NCI-H2081 (cell line): ENCODE data around the gene RABGGTA.
"Not testable (repeated sequence)": the region's sequence is repeated elsewhere in the genome, so short reads cannot be mapped to it uniquely, and the experiment has no call there.

ENCODE experiments used
- DNase-seq, 2 experiments: peaks; one replicate each; lab custom pipeline; 2025; lab: John Stamatoyannopoulos, UW

Gene RABGGTA

DNA sequence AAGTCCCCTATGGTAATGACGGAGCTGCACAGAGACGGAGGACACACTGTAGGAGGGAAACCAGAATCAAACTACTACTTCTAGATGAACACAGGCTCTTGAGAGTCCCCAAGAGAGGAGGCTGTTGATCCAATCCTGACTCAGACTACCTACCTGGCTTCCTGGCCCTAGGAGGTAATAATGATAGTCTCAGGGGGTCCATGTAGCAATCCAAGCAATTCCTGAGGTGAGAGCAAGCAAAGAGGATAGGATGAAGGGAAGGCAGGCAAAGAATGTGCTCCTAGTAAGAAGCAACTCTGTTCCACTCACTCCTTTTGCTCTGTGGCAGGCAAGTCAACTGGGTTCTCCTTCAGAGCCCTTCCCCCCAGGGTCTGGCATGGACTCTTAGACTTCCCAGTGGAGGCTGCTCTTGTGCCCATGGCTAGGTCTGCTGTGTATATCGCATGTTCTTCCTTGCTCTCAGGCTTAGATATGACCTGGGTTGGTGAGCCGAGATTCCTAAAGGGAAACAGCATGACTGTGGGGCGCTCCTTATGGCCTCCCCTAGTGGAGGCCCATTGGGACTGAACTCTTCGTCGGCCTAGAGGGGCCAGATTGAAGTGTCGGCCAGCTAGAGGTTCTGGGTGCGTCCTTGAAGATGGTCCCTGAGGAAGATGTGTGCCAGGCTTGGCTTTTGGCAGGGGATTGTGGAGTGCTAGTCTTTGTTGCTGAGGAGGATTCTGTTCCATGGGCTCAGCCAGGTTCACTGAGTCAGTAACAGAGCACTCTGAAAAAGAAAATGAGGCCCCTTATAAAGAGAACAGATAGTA, 31.1 kb downstream of the RABGGTA start:
- DNase-seq, result no peak

DNA sequence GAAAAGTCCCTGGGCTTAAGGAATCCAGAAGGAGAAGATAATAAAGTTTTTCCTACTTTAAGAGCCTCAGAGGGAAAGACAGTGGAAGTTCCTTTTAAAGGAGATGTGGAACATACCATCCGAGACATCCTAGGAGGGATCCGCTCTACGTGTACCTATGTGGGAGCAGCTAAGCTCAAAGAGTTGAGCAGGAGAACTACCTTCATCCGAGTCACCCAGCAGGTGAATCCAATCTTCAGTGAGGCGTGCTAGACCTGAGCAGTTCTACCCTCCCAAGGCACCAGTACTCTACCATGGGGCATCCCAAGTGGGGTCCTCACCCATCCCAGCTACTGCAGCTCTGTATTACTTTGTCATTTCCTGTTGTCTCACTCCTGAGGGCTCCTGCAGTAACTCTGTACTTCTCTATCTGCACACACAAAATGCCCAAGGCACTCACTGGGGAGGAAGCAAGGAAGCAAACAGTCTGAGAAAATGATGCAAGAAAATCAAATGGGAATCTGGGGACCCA, 32.8 kb downstream of the RABGGTA start:
- DNase-seq, result no peak

DNA sequence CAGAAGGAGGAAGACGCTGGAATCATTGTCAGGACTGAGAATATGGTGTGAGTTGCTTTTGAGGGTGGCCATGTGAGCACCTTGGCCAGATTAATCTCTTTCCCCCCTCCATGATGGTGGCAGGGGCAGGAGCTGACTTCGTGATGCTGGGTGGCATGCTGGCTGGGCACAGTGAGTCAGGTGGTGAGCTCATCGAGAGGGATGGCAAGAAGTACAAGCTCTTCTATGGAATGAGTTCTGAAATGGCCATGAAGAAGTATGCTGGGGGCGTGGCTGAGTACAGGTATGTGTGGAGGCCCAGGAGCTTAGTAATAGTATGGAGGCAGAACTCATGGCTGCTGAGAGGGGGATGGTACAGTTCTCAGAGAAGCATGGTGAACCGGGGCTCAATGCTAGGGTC, 33.3 kb downstream of the RABGGTA start:
- no peak for DNase-seq

DNA sequence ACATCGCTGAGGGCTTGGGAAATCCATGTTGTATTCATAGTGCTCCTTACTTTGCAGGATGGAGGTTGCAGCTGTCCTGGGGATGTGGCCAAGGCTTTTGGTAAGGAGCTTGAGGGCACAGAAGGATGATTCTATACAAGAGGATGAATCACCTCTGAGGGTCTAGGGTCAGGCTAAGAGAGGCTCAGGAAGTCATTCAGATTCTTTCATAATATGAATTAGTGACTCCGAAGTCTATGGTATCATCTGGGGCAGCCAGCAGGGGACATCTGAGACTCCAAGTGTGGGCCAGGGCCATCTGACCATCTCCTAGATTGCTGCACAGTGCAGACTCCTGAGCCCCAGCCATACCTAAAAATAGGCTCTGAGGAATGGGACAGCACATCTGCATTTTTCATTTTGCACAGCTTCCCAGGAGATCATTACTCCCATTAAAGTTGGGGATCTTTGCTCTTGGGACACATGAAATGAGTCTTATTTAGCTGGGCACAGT, 33.9 kb downstream of the RABGGTA start:
- no peak for DNase-seq

DNA sequence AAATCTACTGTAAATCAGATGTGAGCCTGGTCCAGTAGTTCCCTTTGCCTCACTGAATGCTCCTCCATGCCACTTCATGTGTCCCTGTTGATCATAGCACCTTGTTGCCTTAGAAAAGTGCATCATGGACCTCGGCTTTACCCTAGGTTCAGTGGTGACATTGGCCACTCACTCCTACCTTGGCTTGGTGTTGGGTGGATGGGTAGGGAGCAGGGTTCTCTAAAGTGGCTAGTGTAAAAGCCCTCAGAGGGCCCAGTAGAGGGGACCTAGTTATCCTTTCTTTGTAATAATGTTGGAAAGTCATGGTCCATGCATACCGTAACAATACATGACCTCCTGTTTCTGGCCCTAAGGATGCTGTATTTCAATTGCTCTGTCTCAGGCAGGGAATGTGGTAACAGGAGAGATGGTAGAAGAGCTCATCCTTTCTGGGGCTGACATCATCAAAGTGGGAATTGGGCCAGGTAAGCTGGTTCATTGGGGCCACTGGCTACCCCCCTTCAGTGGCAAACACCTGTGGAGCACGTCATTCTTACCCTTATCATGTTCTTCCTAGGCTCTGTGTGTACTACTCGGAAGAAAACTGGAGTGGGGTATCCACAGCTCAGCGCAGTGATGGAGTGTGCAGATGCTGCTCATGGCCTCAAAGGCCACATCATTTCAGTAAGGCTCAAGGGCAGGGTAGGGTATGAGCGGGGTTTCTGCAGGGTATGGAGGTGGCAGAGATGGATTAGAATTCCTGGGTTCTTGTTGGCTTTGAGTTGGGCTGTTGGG, 34.5 kb downstream of the RABGGTA start:
- DNase-seq, result no peak

DNA sequence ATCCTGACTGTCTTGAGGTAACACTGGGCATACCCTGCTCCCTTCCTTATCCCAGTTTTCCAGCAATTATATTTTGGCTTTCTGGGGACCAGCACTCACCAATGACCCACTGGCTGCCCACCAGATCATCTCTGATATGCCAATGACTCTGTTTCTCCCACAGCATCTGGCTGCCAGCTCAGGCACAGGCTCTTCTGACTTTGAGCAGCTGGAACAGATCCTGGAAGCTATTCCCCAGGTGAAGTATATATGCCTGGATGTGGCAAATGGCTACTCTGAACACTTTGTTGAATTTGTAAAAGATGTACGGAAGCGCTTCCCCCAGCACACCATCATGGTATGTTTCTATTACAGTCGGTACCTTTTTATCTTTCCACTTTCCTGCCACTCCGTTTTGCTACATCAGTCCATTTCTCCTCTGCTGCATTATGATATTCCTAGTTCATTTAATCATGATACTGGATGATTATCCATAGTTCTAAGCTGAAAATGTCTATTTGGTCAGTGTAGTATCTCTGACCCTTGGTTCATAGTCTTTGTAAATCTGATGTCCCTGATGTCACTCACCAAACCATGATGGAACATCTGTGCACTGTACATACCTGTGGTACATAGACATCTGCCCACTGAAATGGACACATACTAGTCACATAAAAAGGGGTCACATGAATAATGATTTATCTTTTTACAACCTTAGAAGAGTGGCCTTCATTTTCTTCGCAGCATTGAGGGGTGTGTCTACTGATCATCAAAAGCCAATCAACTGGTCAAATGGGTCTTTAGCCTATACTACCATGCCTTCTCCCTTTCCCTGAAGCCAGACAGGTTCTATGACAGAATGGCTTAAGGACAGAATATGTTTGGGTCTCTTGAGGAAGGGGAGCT, 35.4 kb downstream of the RABGGTA start:
- DNase-seq, result no peak

DNA sequence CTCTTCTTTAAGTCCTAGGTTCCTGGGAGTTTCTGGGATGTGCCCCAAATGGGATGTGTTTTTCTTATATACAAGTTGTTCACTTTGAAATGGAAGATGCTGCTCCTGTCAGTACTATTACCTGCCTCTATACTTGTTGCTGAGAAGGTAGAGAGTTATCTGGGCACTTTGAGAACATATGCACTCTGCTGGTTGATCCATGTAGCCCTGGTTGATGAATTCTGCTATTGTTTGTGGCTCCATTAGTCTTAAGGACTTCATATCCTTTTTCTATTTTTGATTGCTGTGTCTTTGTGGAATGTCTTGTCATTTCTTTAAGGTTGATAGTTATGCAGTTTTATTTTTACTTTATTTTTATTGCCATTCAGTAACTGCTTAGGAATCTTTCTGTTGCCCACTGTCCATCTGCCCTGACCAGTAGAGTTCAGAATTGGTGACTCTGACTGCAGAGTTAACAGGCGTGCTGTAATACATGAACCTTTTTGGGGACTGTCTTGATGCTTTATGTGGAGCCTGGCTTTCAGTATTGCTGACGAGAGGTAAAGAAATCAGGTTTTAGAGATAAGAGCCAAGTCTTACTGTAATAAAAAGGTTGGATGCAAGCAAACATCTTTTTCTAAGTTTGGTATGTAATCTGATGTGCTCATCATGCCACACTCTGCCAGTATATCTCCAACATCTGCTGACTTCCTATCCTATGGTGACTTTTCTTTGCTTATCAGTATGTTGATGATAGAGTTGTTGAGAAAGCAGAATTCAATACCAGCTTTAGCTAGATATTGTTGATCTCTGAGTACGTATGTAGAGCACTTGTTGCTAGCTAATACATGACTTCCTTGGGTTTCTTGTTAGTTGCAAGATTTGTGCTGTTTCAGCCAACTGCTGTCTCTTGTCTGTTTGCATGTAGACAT, 37.0 kb downstream of the RABGGTA start:
- DNase-seq, result no peak

DNA sequence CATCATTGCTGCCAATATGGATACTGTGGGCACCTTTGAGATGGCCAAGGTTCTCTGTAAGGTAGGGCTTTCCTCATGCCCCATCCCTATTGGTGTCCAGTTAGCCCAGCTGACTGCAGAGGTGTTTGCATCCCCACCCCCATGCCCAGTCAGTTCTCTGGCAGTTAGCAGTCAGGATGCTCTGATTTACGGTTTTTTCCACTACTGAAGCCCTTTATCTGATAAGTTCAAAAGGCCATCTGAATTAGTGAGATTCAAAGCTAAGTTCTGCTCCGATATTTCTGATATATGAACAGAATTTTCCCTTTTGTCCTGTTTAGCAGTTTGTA, 37.9 kb downstream of the RABGGTA start:
- no peak for DNase-seq

DNA sequence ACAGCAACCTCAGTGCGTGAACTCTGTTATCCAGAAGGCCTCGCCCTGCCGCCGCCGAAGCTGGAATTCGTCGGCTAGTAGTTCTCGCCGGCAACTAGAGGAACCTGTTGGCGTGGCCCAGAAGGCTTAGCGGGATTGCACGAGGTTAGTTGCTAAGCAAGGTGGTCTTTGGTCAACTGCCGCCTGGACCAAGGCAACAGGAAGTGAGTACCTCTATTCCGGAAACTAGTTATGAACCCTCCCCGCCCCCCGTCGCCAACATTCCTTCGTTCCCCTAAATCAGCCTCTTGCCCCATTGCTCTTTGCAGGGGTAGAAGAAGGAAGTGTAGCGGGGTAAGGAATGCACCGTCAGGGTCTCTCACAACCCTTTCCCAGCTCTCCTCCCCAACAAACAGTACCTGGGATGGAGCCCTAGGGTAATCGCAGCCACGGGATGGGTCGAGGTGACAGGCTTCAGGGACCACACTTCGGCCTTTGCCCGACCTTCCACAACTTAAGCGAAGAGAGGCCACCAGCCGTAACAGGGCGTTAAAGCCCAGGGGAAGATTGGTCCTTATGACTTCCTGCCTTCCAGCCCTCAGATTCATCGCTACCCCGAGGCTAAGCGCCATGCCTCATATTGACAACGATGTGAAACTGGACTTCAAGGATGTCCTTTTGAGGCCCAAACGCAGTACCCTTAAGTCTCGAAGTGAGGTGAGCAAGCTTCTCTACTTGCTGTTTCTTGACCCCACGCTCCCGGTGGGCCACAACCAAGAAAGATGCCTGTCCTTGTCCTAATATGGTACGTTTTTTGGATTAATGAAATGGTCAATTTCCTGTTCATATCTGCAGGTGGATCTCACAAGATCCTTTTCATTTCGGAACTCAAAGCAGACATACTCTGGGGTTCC, 38.5 kb downstream of the RABGGTA start, which contains the start of gene GMPR2:
TSS of gene GMPR2 (plus strand) at position 285 of the 893 bp plus-strand sequence. CDS start at position 610, 325 bp downstream.
- no peak for DNase-seq

DNA sequence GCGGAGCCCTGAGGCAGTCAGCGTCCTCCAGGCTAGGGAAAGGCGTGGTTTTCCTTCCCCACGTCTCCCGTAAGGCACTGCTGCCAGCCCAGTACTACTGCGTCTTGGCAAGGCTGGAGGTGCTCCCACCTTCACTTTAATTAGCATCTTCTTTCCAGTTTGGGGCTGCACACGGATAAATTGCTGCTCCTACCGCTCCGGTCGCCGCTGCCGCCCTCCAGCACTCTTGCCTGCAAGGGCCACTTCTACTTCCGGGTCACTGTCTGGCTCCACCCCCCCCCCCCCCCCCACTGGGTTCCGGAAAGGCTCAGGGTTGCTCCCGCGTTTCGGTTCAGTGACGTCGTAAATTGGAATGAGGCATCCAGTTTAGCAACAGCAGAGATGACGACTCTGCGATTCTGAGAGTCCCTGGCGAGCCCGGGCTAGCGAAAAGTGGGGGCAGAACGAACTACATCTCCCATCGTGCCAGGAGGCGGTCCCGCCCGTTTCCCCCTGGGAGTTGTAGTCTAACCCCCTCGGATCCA, 39.2 kb downstream of the RABGGTA start, which contains the start of gene NEDD8:
TSS of gene NEDD8 (minus strand) at position 247 of the 524 bp plus-strand sequence. CDS start at position 147, 100 bp downstream.
- DNase-seq, result peak; percentile 79 to 87

DNA sequence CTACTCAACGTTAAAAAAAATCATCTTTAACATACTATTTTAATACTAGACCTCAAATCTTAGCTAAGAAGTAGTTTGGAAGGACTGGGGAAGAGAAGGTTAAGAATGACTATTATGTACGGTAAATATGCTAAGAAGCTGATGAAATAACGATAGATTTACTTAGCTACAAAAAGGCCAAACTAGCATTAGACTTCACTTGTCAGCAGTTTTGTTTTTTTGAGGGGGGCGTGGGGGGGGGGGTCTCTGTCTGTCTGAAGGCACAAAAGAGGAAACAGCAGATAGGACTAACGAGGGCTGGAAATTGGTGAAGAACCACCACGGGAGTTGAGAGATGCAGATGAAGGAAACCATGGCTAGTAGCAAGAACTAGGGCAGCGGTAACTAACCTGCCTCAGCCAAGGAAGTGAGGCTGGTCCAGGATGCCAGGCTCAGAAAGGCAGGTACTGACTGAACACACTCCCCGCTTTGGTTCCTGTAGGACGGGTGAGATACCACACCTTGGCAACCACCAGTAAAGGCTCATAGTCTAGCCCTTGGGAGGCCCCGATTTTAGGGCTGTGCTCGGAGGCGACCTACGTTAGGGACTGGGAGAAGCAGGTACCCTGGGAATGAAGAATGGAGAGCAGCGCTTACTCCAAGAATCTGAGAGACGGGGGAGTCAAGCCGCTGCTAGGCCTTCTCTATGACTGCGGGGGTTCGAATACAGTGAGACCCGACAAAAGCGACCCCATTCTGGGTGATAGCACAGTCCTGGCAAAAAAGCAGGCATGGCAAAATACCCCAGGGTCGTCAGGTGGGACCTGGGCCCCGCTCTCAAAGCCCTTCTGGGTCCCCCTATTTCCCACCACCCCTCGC, 39.9 kb downstream of the RABGGTA start:
- no peak for DNase-seq

DNA sequence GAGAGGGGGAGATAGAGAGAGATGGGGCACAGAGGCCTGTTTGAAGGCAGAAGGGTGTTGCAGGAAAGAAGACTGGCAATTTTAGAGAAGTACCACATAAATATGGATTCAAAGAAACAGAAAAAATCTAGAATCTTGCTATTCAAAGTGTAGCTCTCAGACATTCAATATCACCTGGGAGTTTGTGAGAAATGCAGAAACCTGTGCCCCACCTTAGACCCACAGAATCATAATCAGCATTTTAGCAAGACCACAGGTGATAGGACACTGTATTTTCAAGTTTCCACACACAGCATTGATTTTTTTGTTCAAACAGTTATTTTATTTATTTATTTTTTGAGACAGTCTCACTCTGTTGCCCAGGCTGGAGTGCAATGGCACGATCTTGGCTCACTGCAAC, 42.5 kb downstream of the RABGGTA start:
- no peak for DNase-seq

DNA sequence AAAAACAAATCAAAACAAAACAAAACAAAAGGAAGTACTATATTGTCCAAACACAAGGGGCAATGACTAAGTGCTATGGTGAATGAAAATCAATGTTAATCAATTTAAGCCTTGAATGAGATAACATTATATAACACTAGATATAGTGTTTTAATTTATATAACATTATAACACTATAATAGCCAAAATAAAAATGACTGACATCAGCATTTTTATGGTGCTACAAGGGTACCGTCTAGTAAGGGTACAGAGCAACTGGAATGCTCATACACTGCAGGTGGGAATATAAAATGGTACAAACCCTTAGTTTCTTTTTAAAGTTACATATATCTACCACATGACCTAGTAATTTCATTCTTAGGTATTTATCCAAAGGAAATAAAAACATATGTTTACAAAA, 44.9 kb downstream of the RABGGTA start:
- no peak for DNase-seq

DNA sequence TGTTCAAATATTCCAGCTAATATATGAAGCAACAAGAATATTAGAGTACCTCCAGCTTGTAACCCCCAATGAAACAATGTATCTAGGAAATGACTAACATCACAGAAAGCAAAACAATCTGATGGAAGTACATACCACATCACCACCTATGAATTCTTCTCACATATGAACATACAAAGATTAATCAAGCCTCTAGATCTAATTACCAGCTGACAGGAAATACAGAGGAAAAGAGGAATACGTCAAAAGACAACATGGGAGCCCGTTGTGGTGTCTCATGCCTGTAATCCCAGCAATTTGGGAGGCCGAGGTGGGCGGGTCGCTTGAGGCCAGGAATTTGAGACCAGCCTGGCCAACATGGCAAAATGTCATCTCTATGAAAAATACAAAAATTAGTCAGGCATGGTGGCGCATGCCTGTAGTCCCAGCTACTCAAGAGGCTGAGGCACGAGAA, 46.8 kb downstream of the RABGGTA start:
- DNase-seq, result no peak

DNA sequence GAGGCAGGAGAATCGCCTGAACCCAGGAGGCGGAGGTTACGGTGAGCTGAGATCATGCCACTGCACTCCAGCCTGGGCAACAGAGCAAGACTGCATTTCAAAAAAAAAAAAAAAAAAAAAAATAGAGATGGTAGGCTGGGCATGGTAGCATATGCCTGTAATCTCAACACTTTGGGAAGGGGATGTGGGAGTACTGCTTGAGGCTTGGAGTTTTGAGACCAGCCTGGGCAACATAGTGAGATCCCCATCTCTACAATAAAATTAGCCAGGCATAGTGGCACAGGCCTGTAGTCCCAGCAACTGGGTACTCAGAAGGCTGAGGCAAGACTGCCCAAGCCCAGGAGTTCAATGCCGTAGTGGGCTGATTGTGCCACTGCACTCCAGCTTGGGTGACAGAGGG, 48.4 kb downstream of the RABGGTA start:
- DNase-seq, result not testable (repeated sequence)

DNA sequence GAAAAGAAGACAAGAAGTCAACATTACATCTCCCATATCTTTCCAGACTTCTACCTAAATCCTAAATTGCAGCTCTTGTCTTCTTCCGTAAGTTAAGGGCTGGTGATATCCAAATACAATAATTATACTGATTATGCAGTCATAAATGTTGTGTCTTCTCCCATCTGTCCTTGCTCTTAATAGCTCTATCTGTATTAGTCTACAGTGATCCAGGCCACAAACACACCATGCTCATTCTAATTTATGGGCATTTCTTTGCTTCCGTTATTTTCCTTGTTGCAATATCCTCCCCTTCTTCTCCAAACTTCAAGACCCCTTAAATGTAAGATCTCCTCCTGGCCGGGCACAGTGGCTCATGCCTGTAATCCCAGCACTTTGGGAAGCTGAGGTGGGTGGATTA, 51.9 kb downstream of the RABGGTA start:
- no peak for DNase-seq

DNA sequence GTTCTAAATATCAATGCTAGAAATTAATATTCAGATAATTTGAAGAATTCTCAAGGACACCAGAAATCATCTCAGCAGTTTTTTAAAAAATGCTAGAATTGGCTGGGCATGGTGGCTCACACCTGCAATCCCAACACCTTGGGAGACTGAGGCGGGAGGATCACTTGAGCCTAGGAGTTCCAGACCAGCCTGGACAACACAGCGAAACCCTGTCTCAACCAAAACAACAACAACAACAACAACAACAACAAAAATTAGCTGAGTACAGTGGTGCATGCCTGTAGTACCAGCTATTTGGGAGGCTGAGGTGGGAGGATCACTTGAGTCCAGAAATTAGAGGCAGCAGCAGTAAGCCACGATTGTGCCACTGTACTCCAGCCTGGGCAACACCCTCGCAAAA, 52.3 kb downstream of the RABGGTA start:
- DNase-seq, result no peak

DNA sequence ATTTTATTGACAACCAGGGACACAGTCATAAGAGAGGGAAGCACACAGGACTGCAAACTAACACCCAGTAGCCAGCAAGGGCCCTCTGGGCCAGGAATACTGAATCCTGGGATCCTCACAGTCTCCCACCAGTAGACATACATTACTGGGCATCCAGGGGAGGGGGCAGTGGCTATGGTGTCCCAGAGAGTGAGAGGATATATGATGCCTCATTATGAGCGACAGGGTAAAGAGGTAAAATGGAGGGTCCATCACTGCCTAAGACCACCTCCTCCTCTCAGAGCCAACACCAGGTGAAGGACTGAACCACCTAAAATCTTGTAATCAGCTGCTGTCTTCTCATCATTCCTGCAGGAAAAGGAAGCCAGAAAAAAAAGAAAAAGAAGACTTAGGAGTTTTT, 54.5 kb downstream of the RABGGTA start:
- DNase-seq, result not testable (repeated sequence)

DNA sequence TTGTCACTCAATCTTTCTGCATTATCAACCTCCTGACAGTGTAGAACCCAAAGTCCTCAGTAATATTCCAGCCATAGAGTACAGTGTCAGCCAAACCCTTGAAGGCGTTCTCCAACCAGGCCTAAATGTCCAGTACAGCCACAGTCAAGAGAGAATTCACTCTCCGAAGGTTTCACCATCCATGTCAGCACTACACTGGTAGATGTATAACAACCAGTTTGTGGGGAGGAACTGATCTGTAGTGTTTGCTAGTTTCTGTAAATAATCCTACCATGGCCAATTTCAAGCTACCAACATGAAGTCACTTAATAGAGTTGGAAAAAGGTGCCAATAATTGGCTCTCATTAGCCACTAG, 55.1 kb downstream of the RABGGTA start:
- DNase-seq, result no peak
